ENCODE data around the gene SPATA25.
"Not testable (repeated sequence)": the region's sequence is repeated elsewhere in the genome, so short reads cannot be mapped to it uniquely, and the experiment has no call there.

Gene SPATA25

DNA sequence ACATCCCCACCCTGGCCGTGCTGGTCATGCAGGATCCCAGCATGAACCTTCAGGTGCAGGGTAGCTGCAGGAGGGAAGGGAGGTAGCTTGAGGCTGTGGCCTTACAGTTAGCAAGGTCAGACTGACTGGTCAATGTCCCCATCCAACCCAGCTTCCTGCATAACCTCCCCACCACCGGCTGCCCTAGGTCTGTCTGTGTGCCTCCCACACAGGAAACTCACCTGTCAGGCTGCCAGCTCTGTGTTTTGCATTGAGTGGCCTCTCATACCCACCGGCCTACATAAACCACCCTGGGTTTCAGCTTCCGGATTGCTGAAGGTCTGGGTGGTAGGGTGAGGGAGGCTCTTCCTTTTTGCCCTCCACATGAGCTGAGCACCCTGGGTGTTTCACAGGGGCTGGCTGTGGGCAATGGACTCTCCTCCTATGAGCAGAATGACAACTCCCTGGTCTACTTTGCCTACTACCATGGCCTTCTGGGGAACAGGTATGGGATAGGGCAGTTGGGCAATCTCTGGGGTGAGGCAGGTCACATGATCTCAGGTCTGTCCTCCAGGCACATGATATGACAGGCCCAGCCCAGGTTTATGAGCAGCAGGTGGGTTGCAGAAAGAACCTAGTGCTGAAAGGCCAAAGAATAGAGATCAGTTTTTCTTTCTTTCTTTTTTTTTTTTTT lies 5.5 kb upstream of the SPATA25 start:
- peak; percentile 24 for DNase-seq

DNA sequence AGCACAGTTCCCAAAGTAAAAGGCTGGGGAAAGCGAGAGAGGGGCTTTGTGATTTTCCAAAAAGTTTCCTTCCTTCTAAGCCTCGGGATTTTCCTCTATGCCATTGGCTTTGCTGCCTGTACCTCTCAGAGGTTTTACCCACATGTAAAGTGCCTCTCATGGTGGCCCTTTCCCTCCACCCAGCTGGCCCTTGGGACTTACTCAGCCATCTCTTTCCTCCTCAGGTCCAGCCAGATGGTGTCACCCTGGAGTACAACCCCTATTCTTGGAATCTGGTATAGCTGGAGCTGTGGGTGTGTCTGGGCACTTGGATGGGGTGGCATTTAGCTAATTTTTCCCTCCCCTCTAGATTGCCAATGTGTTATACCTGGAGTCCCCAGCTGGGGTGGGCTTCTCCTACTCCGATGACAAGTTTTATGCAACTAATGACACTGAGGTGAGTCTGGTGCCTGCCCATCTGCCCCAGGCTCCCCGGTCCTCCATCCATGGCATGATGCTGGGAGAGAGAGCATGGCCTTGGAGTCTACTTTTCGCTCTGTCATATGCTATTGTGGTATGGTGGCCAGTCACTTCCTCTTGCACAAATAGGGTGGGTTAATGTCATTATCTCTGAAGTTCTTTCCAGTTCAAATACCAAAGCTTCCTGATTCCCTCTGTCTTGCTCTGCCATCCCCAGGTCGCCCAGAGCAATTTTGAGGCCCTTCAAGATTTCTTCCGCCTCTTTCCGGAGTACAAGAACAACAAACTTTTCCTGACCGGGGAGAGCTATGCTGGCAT lies 4.8 kb upstream of the SPATA25 start:
- no peak for DNase-seq

DNA sequence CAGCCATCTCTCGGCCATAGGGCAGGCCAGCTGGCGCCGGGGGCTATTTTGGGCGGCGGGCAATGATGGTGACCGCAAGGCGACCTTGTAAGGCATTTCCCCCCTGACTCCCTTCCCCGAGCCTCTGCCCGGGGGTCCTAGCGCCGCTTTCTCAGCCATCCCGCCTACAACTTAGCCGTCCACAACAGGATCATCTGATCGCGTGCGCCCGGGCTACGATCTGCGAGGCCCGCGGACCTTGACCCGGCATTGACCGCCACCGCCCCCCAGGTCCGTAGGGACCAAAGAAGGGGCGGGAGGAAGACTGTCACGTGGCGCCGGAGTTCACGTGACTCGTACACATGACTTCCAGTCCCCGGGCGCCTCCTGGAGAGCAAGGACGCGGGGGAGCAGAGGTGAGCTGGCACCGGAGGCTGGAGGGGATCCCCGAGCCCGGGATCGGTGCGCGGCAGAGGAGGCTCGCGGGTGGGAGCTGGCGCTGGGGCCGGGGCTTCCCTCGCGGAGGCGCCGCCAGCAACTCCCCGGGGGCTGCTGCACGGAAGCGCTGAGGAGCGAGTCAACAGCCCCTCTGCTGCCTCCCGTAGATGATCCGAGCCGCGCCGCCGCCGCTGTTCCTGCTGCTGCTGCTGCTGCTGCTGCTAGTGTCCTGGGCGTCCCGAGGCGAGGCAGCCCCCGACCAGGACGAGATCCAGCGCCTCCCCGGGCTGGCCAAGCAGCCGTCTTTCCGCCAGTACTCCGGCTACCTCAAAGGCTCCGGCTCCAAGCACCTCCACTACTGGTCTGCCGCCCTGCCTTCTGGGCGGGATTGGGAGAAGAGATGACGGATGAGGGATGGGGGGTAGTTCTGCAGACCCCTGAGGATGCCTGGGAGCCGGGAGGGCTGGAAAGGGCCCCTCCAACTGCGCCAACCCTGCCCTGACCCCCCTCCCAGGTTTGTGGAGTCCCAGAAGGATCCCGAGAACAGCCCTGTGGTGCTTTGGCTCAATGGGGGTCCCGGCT lies 3.9 kb upstream of the SPATA25 start, which contains the start of the genes CTSA and NEURL2:
TSS of gene CTSA (plus strand) at position 351 of the 999 bp plus-strand sequence. CDS start at position 585, 234 bp downstream.
TSS of gene NEURL2 (minus strand) at position 224 of the 999 bp plus-strand sequence. CDS start at position 7, 217 bp downstream.
- peak; percentile 90 for DNase-seq

DNA sequence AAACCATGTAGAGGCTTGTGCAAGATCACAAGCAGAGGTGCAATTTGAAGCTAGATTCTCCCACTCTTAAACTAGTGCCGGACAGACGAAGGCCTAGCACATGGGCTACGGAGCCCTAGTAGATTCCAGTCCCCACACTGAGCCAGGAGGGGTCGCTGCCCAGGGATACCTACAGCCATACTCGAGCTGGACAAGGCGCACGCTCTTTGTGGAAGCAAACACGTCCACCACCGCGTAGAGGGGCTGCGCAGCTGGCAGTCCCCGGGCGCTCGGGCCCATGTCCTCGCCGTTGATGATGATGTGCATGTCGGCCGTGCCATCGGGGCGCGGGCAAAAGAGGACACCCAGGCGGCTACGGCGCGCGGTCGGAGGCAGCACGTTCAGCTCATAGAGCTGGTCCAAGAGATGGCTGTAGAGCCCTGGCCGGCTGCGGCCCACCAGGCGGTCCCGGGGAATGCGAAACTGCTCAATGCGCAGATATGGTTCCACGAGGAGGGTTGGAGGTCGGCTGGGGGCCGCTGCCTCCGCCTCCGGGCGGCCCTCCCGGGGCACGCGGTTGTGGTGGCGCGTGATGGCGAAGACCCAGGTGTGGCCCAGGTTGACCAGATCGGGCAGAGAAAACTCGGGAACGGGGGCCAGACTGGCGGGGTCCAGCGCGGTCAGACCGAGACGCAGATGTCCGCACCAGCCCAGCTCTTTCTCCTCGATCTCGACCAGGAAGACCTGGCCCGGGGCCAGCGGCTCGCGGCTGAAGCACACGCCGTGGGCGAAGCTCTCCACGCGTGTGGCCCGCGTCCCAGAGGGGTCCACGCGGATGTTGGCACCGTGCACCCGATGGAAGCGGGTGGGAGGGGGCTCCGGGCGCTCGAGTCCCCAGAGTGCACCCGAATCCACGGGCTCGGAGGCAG lies 2.9 kb upstream of the SPATA25 start:
- peak; percentile 69 for DNase-seq

DNA sequence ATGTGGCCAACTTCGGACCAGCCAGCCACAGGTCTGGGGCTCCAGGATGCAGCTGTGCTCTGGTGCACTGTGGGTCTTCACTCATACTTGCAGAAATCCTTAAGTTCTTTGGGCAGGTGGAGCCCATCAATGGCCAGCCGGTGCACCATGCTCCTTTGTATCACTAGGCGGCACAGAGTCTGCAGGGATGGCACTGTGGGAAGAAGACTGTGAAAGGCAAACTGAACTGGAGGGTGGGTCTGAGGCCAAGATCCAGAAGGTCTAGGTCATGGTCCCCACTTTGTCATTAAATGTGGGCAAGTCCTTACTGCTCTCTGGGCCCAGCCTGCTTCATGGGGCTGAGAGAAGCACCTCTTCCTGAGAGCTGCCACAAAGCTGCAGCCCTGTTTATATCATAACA lies 1.3 kb upstream of the SPATA25 start:
- no peak for DNase-seq

DNA sequence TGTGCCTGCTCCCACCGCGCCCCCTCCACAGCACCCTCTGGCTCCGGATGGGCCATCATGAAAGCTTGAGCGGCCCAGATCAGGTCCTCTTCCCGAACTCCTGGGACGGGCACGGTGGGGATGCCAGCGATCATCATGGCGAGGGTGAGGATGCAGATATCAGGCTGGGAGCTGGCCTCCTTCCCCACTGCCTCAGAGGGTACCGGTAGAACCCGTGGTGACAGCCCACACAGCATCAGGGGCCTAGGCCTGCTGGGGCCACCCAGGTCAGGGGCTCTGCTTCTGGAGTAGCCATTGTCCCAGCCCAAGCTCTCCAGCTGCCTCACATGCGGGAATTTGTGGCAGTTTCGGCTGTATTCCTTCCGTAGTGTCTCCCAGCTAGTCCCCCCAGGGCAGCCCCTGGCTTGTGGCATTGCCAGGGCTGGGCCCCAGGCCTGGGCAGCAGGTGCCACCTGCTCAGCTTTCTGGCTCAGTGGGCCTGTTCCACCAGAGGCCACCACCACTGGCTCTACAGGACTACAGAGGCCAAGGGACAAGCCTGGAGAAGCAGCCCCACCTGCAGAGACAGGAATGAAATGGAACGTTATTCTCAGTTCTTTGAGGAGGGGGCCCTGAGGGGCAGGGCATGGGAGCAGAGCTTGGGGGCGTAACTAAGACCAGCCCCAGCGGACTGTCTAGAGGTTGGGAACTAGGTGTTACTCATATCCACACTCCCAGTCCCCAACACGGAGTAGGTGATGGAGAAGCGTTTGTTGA lies 654 bp downstream of the SPATA25 start:
- no peak for DNase-seq

DNA sequence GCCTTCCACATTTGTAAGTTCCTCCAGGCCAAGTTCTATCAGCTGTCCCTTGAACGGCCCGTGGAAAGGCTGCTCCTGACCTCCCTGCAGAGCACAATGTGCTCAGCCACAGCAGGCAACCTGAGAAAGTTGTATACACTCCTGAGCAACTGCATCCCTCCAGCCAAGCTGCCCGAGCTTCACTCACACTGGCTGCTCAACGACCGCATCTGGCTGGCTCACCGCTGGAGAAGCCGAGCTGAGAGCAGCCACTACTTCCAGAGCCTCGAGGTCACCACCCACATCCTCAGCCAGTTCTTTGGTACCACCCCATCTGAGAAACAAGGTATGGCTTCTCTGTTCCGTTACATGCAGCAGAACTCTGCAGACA lies 4.3 kb downstream of the SPATA25 start:
- no peak for DNase-seq

DNA sequence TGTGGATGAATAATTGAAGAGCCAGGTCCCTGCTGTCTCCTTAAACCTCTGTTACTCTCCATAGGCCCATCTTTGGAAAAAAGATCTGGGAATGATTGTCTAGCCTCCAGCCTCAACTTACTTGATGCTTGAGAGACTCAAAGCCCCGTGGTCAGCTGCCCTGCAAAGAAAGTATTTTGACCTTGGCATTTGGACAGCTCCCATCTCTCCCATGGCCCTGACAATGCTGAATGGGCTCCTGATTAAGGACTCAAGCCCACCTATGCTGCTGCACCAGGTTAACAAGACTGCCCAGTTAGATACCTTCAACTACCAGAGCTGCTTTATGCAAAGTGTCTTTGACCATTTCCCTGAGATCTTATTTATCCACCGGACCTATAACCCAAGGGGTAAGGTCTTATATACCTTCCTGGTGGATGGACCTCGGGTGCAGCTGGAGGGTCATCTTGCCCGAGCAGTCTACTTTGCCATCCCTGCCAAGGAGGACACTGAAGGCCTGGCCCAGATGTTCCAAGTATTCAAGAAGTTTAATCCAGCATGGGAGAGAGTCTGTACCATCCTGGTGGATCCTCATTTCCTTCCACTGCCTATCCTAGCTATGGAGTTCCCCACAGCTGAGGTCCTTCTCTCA lies 4.8 kb downstream of the SPATA25 start:
- no peak for DNase-seq

DNA sequence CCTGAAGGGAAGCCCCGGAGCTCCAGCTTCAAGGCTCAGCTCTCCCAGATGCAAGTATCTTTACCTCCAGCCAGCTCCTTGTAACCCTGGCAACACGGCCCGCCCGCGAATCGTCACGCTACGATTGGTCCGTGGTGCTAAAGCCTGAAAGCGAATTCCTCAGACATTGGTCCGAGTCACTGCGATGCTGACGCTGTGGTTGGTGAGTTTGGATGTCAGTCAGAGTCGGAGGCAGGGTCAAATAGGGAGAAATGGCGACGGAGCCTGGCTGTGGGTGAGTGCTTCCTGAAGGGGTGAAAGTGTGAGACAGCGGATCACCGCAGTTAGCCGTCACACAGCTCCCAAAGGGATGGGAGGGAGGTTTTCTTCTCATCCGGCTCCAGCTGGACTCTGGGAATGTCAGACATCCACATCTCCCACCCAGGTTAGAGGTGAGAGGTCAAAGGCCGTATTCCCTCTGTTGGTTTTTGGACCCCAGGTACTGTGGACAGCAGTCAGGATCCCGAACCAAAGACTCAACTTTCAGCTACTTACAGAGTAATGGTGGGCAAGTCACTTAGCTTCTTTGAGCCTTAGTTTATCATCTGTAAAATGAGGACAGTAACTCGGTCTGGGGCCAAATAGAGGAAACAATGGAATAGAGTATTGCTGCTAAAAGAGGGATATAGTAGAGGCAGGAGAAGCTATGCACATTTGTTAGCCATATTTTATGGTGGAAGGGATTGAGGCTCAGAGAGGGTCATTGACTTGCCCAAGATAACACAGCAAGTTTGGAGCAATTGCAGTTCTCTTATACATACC lies 6.2 kb downstream of the SPATA25 start, which contains the start of gene ZSWIM1:
TSS of gene ZSWIM1 (plus strand) at position 240 of the 801 bp plus-strand sequence. CDS start 1,366 bp downstream, outside the sequence.
- DNase-seq: peak; percentile 100

DNA sequence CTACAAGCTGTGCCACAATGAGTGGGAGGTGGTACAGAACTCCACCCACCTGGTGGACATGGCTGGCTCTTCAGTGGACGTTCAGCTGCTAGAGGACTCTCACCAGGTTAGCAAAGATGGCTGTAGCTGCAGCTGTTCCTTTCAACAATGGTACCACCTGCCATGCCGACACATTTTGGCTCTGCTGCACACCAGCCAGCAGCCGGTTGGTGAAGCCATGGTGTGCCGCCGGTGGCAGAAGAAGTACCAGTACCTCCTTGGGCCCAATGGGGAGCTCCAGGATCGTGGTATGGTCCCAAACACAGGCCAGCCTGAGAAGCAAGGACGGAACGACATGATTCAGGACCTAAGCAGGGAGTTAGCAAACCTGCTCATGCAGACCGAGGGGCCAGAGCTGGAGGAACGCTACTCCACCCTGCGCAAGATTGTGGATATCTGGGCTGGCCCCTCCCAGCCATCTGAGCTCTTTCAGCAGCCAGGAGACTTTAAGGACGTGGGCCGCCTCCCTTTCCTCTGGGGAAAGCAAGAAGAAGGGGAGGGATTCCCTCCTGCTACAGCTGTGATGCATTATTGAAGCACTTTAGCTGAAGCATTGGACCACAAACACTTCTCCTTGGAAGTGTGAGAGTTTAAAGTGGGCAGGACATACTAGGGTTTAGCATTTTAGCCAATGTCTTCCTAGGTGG lies 9.2 kb downstream of the SPATA25 start:
- DNase-seq: no peak

DNA sequence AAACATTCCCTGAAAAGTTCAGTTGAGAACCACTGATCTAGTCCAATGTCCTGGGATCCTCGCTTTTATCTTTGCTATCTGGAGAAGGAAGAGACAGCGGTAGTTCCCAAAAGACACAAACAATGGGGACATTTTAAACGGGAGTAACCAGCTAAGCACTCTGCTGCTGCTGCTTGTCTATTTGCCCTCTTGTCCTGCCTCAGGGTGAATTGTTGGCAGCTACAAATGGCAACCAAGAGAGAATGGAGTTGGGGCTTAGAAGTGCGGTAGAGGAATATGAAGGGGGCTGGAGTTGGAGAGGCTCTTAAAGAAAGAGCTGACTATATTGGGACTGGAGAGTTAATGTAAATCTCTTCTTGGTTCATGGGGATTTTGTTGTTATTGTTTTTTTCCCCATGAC lies 12.8 kb downstream of the SPATA25 start:
- DNase-seq: no peak

DNA sequence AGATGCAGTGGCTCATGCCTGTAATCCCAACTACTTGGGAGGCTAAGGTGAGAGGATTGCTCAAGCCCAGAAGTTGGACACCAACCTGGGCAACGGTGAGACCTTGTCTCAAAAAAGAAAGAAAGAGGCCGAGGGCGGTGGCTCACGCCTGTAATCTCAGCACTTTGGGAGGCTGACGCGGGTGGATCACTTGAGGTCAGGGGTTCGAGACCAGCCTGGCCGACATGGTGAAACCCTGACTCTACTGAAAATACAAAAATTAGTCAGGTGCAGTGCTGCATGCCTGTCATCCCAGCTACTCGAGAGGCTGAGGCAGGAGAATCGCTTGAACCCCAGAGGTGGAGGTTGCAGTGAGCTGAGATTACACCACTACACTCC lies 13.3 kb downstream of the SPATA25 start:
- DNase-seq: not testable (repeated sequence)

DNA sequence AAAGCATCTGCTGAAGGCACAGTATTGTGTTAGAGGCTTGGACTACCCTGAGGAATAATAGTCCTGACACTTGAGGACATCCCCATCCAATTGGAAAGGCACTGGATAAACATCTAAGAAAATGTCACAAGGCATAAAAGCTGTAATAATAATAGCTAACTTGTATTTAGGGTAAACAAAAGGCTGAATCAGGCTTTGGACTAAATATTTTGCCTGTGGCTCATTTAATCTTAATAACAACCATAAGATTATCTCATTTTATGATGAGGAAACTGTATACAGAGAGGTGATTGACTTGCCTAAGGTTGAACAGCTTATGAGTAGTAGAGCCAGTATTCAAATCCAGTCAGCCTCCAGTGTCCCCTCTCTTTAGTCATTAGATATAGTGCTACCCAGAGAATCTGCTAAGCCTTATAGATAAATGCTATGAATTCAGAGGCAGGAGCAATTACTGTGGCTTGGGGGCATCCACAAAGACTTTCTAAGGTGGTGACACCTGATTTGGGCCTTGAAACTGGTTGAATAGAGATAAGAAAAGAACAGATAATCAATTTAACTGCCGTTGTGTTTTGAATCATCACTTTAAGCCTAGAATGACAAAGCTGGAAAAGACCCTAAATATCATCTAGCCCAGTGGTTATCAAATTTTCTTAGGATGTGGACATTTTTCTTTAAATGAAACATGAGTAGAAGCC lies 13.9 kb downstream of the SPATA25 start:
- DNase-seq: no peak

DNA sequence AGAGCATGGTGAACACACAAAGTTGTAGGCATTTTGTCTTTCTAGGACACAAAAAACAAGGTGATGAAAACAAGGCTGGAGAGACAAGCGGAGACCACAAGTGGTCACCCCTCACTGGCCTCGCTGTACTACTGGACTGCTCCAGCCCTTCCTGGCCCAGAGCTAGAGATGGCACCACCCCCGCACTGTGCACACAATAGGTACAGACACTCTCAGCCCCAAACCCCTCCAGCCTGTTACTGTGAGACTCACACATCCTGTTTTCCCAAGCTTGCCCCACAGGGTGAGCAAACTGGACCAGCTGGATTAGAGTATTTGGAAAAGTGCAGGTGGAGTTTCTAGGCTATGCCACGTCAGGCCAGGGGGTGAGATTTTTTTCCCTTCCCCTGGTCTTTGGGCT lies 14.8 kb downstream of the SPATA25 start:
- no peak for DNase-seq

DNA sequence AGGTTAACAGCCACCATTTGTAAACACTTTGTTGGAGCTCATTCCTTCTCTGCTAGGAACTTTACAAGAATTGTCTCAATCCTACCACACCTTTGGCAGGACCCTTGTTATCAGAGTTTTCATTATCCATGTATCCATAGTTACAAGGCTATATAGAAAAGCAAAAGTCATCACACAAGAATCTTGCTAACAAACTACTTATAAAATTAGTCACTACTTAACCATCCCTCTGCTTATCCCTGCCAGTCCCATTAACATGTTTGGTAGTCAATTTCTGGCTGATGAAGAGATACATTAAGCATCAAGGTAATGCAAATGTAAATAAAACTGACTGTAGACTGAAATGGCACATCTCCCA lies 19.6 kb downstream of the SPATA25 start:
- no peak for DNase-seq

DNA sequence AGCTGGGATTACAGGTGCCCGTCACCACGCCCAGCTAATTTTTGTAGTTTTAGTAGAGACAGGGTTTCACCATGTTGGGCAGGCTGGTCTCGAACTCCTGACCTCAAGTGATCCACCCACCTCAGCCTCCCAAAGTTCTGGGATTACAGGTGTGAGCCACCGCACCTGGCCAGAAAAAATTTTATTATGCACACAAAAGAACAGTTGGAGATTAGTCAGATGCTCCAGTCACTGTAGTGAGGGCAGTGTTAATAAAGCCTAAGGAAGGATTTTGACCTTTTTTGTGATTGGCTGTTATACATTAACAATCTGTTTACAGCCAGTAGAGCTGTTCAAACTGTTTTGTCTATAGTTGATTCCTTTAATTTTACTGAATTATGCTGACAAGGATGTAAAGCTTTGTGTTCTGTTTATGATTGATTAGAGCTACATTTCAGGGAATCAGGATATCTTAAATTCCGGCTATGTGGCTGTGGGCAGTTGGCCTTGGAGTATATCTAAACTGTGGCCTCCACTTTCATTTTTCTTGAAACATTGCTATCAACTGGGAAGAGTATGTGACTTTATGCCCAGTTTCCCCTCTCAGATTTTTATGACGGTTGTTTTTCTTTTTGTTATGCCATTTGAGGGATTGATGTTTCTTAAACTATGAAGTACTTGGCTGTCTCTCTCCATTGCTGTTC lies 20.1 kb downstream of the SPATA25 start:
- DNase-seq: no peak

DNA sequence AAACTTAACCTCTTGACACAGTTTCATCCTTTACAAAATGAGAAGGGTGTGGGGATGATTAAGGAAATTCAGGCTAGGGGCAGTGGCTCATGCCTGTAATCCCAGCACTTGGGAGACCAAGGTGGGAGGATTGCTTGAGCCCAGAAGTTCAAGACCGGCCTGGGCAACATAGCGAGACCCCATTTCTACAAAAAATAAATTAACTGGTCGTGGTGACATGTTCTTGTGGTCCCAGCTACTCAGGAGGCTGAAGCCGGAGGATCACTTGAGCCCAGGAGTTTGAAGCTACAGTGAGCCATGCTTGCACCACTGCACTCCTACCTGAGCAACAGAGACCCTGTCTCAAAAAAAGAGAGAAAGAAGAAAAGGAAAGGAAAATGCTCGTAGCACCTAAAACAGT lies 21.0 kb downstream of the SPATA25 start:
- DNase-seq: no peak
